HEK293T (cell line): ENCODE results near the gene INCENP.

Experiments
- CTCF ChIA-PET: fragments of 350-600 bp; formaldehyde crosslinking; extraction: SDS; loops from one replicate; lab custom pipeline; 2021; ENCODE audit warnings: antibody characterized with exemption, inconsistent platforms; lab: Yijun Ruan, JAX
- POLR2A ChIA-PET: fragments of 350-600 bp; formaldehyde crosslinking; extraction: SDS; loops from one replicate; lab custom pipeline; 2020; ENCODE audit warnings: antibody characterized with exemption, inconsistent platforms; lab: Yijun Ruan, JAX
- DNase-seq: peaks from one replicate; pipeline ENCODE4 v3.0.0; 2012; ENCODE audit warnings: mixed read lengths; ENCODE audit errors: extremely low spot score
- ARNT ChIP-seq: fragments of 450-650 bp; IDR thresholded peaks from 2 replicates; pipeline ENCODE4 v1.6.1; 2017; ENCODE audit warnings: mild to moderate bottlenecking
- BHLHE40 ChIP-seq: fragments of 450-650 bp; IDR thresholded peaks from 2 replicates; pipeline ENCODE4 v1.6.1; 2016; ENCODE audit warnings: mild to moderate bottlenecking, moderate library complexity, borderline replicate concordance
- CTBP1 ChIP-seq: fragments of 450-650 bp; IDR thresholded peaks from 2 replicates; pipeline ENCODE4 v1.6.1; 2016; ENCODE audit warnings: borderline replicate concordance
- ELF4 ChIP-seq: fragments of 450-650 bp; IDR thresholded peaks from 2 replicates; pipeline ENCODE4 v1.6.1; 2017; ENCODE audit warnings: antibody characterized with exemption
- FOXA1 ChIP-seq: fragments of 450-650 bp; IDR thresholded peaks from 2 replicates; pipeline ENCODE4 v1.6.1; 2016; ENCODE audit warnings: mild to moderate bottlenecking
- FOXK2 ChIP-seq: fragments of 450-650 bp; IDR thresholded peaks from 2 replicates; pipeline ENCODE4 v1.6.1; 2016; ENCODE audit warnings: mild to moderate bottlenecking
- FOXM1 ChIP-seq: fragments of 450-650 bp; IDR thresholded peaks from 2 replicates; pipeline ENCODE4 v1.6.1; 2017; ENCODE audit warnings: mild to moderate bottlenecking, borderline replicate concordance
- HDGF ChIP-seq: fragments of 450-650 bp; IDR thresholded peaks from 2 replicates; pipeline ENCODE4 v1.6.1; 2017; ENCODE audit warnings: antibody characterized with exemption, borderline replicate concordance
- L3MBTL2 ChIP-seq: fragments of 450-650 bp; conservative IDR thresholded peaks from 2 replicates; pipeline ENCODE4 v1.6.1; 2016; ENCODE audit warnings: mild to moderate bottlenecking
- LEF1 ChIP-seq: fragments of 450-650 bp; IDR thresholded peaks from 2 replicates; pipeline ENCODE4 v1.6.1; 2017; ENCODE audit warnings: mild to moderate bottlenecking, borderline replicate concordance
- NFRKB ChIP-seq: fragments of 450-650 bp; IDR thresholded peaks from 2 replicates; pipeline ENCODE4 v1.6.1; 2016; ENCODE audit warnings: mild to moderate bottlenecking, moderate library complexity
- PKNOX1 ChIP-seq: fragments of 450-650 bp; IDR thresholded peaks from 2 replicates; pipeline ENCODE4 v1.6.1; 2016
- SP1 ChIP-seq: fragments of 450-650 bp; IDR thresholded peaks from 2 replicates; pipeline ENCODE4 v1.6.1; 2017
- SUZ12 ChIP-seq: fragments of 450-650 bp; IDR thresholded peaks from 2 replicates; pipeline ENCODE4 v1.6.1; 2016; ENCODE audit warnings: mild to moderate bottlenecking
- TARDBP ChIP-seq: fragments of 450-650 bp; IDR thresholded peaks from 2 replicates; pipeline ENCODE4 v1.6.1; 2016
- ZNF384 ChIP-seq: fragments of 450-650 bp; IDR thresholded peaks from 2 replicates; pipeline ENCODE4 v1.6.1; 2016

The INCENP gene

GRCh38 chr11:62139526-62140303, 15.9 kb downstream of the INCENP start:
- ChIA-PET CTCF (no interaction called here), POLR2A (no interaction called here)
- DNase-seq: no peak
- no peak for TF ChIP-seq SUZ12
- TF ChIP-seq CTBP1: no peak
- TF ChIP-seq L3MBTL2: no peak
- no peak for TF ChIP-seq ELF4
- no peak for TF ChIP-seq NFRKB
- no peak for TF ChIP-seq LEF1
- no peak for TF ChIP-seq BHLHE40
- TF ChIP-seq ARNT: no peak
- TF ChIP-seq PKNOX1: no peak
- TF ChIP-seq TARDBP: no peak
- no peak for TF ChIP-seq HDGF
- TF ChIP-seq ZNF384: no peak
- no peak for TF ChIP-seq SP1
- no peak for TF ChIP-seq FOXK2
- no peak for TF ChIP-seq FOXA1
- no peak for TF ChIP-seq FOXM1

- no peak for TF ChIP-seq FOXA1
- TF ChIP-seq BHLHE40: no peak
- no peak for TF ChIP-seq SP1
- TF ChIP-seq TARDBP: no peak
- TF ChIP-seq ZNF384: no peak
- TF ChIP-seq CTBP1: no peak
- TF ChIP-seq NFRKB: no peak
- no peak for TF ChIP-seq L3MBTL2
- TF ChIP-seq ELF4: no peak
- TF ChIP-seq FOXK2: no peak
- no peak for TF ChIP-seq SUZ12
- no peak for TF ChIP-seq ARNT
- TF ChIP-seq PKNOX1: no peak
- no peak for TF ChIP-seq HDGF
- TF ChIP-seq LEF1: no peak
- no peak for TF ChIP-seq FOXM1
- CTCF ChIA-PET: no interaction called here
- no peak for DNase-seq
- POLR2A ChIA-PET: interaction anchor here (1.3 kb wide), 1 partner anchor 9 kb away, joined by 3 read pairs; no protein-coding TSS in a partner anchor
These were observed 16.7 kb downstream of the INCENP start for GRCh38 chr11:62140304-62141110.

- DNase-seq: no peak
- POLR2A ChIA-PET: interaction anchor here (1.3 kb wide), 1 partner anchor 9 kb away, joined by 3 read pairs; no protein-coding TSS in a partner anchor
- TF ChIP-seq SP1 (no peak), FOXA1 (no peak), ELF4 (no peak), NFRKB (no peak)
- CTCF ChIA-PET: no interaction called here
These were observed 17.6 kb downstream of the INCENP start for GRCh38 chr11:62141111-62142042.

- TF ChIP-seq LEF1 (no peak), BHLHE40 (no peak)
- CTCF ChIA-PET: no interaction called here
- DNase-seq: no peak
- POLR2A ChIA-PET: interaction anchor here (1.3 kb wide), 1 partner anchor 10 kb away, joined by 3 read pairs; no protein-coding TSS in a partner anchor
These were observed 18.2 kb downstream of the INCENP start for GRCh38 chr11:62142043-62142375.

DNA sequence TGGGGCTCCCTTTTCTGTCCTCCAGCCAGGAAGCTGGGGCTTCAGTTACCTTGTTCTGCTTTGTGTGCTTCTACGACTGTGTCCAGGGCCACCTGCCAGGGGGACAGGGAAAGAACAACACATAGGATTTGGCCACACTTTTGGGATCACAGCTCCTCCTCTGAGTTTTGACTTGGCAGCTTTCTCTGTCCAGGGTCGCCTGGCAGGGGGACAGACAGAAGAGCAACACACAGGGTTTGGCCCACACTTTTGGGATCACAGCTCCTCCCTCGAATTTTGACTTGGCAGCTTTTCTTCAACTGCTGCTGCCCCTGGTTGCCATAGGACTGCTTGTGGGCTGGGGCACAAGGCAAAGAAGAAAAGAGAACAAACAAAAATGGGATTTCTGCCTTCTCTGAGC, 19.1 kb downstream of the INCENP start:
- TF ChIP-seq CTBP1: no peak
- CTCF ChIA-PET: no interaction called here
- no peak for DNase-seq
- POLR2A ChIA-PET: no interaction called here

GRCh38 chr11:62143727-62144126, 19.9 kb downstream of the INCENP start:
- ChIA-PET POLR2A (interaction anchor here (1.1 kb wide), 1 partner anchor 20 kb away, joined by 3 read pairs; the partner anchor contains the start of gene INCENP), CTCF (interaction anchor here (0.8 kb wide), 1 partner anchor 10 kb away, joined by 3 read pairs; no protein-coding TSS in a partner anchor)
- TF ChIP-seq SUZ12 (no peak), TARDBP (no peak), SP1 (no peak), PKNOX1 (no peak), ARNT (no peak), ELF4 (no peak), ZNF384 (no peak), CTBP1 (no peak), FOXM1 (no peak), FOXK2 (no peak), LEF1 (no peak), HDGF (no peak), FOXA1 (no peak), NFRKB (no peak), BHLHE40 (no peak), L3MBTL2 (no peak)
- DNase-seq: no peak
